GM12874 (cell line): ENCODE measurements around the gene KISS1R.

ENCODE experiments used
- TF ChIP-seq, protein P1 (sequence below): IDR thresholded peaks from 2 replicates; pipeline ENCODE4 v1.5.1; 2011; ENCODE audit warnings: low read depth, mild to moderate bottlenecking, control low read depth, low read length, moderate library complexity; ENCODE audit not compliant: insufficient read depth

The KISS1R gene

DNA sequence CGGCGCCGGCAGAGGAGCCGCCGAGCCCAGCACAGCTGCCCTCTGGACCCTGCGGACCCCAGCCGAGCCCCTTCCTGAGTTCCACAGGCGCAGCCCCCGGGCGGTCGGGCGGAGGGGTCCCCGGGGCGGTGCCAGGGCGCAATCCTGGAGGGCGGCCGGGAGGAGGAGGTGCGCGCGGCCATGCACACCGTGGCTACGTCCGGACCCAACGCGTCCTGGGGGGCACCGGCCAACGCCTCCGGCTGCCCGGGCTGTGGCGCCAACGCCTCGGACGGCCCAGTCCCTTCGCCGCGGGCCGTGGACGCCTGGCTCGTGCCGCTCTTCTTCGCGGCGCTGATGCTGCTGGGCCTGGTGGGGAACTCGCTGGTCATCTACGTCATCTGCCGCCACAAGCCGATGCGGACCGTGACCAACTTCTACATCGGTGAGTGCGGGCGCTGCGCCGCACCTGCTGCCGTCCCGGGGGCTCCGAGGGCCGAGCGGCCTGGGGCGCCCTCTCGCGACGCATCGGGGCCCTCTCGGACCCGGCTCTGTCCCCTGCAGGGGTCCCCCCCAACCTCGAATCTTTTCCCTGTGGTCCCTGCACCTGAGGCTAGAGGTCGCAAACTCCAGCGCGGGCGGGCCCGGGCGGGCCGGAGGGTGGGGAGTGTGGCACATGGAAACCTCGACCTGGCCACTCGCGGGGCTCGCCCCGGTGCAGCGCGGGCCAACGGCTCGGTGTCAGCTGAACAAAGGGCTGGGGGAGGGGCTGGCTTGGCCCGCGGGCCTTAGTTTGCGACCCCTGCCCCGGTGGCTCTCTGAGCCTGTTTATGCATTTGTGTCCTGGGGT is at the start of gene KISS1R:
TSS of gene KISS1R (plus strand) at position 11 of the 829 bp plus-strand sequence. CDS start at position 181, 170 bp downstream.
- TF ChIP-seq, protein P1, sequence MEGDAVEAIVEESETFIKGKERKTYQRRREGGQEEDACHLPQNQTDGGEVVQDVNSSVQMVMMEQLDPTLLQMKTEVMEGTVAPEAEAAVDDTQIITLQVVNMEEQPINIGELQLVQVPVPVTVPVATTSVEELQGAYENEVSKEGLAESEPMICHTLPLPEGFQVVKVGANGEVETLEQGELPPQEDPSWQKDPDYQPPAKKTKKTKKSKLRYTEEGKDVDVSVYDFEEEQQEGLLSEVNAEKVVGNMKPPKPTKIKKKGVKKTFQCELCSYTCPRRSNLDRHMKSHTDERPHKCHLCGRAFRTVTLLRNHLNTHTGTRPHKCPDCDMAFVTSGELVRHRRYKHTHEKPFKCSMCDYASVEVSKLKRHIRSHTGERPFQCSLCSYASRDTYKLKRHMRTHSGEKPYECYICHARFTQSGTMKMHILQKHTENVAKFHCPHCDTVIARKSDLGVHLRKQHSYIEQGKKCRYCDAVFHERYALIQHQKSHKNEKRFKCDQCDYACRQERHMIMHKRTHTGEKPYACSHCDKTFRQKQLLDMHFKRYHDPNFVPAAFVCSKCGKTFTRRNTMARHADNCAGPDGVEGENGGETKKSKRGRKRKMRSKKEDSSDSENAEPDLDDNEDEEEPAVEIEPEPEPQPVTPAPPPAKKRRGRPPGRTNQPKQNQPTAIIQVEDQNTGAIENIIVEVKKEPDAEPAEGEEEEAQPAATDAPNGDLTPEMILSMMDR, result peak; percentile 82

DNA sequence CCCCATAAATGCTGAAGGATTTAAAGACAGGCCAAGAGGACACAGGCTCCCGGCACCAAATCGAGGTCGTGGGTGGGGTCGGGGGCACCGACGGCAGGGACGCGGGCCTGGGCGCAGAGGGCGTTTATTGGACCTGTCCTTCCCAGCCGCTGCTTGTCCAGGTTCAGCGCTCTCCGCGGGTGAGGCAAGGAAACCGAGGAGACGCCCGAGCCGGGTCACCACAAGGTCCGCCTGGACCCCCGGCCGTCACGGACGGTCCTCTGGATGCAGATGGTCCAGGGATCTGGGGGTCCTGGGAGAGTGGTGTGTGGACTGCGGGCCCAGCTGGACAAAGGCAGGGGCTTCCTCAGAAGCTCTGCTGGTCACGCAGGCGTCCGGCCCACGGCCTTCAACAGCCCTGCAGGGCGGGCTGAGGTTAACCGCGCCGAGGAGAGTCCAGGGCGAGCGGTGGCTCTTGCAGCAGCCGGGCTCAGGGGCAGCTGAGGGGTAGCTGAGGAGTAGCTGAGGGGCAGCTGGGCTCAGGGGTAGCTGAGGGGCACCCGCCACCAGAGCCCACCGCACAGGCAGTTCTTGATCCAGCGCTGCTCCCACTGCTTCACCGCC is 49.2 kb upstream of the KISS1R start:
- TF ChIP-seq, protein P1, result no peak

DNA sequence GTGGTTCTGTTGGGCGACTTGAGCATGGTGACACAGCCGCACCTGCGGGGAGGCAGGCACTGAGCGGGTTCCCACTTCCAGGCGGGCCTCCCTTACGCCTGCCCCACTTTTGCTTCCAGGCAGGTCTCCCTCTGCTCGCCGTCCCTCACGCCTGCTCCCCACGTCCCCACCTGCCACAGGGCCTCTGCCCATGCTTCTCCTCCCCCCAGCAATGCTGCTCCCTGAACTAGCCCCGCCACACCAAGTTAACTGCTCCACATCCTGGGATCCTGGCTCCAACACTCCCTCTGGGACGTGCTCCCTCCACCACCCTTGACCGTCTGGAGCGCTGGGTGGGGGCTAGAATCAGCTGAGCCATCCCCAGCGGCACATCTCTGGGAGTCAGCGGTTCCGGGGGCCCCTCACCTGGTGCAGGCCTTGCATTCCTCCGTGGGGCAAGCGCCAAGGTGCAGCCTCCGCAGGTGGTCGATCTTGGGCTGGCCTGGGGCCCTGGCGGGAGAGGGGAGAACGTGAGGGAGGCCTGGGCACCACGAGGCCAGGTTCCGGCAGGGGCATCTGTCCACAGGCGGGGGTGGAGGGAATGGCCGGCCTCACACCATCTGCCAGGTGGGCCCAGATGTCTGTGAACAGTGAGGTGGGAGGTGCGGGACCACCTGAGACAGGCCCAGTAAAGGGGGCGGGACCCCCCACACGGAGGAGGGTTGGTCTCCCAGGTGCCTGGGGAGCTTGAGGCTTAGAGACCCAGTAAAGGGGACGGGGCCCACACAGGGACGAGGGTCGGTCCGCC is 48.5 kb upstream of the KISS1R start:
- TF ChIP-seq, protein P1, result no peak

DNA sequence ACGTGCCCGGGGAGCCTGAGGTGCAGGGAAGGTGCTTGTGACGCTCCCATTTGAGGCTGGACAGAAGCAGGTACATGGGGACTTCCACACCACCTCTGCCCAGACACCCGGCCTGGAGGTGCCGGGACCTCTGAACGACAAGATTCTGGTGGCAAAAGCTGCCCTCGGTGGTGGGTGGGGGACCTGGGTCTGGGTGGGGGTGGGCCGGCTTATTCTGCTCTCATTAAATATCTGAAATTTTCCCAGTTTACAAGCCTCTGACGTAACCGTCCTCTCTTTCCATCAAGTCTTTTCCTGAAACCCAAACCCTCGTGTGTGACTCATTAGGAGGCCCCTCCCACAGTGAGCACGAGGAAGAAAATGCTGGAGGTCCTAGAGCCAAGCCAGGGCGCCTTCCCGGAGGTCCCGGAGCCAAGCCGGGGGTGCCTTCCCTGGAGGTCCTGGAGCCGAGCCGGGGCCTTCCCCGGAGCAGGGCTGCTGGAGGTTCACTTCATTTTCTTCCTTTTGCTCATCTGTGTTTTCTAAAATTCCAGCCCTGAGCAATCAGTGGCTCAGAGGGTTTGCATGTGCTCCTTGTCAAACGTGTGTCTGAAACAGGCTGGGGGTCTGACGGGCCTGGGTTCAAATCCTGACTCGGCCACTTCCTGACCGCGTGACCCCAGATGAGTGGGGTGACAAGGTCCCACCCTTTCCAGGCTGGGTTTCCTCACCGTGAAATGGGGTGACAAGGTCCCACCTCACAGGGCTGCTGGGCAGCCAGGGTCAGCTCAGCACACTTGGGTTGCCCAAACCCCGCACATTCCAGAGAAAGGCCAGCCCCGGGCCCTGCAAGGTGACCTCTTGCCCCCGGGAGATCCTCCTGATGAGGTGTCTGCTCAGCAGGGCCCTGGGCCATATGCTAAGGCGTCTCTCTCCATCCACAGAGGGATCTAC is 47.6 kb upstream of the KISS1R start:
- TF ChIP-seq, protein P1, result no peak

DNA sequence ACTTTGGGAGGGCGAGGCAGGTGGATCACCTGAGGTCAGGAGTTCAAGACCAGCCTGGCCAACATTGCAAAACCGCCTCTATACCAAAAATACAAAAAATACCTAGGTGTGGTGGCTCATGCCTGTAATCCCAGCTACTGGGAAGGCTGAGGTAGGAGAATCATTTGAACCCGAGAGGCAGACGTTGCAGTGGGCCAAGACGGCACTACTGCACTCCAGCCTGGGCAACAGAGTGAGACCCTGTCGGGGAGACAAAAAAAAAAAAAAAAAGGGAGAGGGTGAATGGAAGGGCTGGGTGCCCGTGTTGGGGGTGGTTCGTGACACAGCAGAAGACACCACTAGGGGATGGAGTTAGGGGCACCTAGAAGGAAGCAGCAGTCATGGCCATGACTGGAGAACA is 46.8 kb upstream of the KISS1R start:
- TF ChIP-seq, protein P1, result no peak

DNA sequence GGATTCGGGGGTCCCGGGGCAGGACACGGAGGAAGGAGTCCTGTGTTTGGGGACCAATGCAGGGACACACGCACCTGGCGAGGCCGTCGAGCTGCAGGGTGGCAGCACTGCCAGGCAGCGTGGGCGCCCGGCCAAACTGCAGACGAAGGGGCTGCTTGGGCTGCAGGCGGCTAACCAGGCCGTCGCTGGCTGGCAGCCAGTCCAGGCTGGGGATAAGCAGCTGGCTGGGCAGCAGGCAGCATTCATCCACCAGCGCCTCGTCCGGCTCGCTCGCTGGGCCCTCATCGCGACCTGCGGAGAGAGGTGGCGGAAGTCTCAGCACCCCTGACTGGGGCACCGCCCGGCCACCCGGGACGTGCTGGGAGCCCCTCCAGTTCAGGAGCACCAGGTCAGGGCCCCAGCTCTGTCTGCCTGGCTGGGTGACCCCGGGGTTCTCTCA is 46.2 kb upstream of the KISS1R start:
- TF ChIP-seq, protein P1, result no peak
